NCI-H1417 (cell line): ENCODE measurements around the gene RREB1.
"Not testable (repeated sequence)": the region's sequence is repeated elsewhere in the genome, so short reads cannot be mapped to it uniquely, and the experiment has no call there.

Experiments
- DNase-seq, 3 experiments: peaks; one replicate each; lab custom pipeline; 2025; lab: John Stamatoyannopoulos, UW

RREB1 gene

DNA sequence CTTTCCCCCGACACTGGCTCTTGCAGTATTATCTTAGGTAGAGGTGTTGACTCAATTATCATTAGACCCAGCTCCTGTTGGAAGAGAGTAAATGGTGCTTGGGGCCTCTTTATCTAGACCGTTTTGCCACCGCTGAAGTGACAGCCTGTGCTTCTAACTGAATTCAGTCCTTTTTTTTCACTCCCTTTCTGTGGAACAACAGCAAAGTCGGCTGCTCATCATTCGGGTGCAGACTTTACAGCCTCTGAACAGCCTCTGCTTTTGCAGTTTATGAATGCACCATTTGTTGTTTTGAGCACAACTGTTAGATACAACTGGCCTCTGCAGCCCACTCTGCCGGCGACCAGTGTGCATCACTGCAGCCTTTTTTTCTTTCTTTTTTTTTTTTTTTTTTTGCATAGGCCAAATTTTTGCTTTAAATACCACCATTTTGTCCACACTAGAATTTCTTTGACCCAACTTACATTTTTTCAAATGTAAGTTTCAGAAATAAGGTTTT is 35.8 kb downstream of the RREB1 start:
- no peak for DNase-seq

DNA sequence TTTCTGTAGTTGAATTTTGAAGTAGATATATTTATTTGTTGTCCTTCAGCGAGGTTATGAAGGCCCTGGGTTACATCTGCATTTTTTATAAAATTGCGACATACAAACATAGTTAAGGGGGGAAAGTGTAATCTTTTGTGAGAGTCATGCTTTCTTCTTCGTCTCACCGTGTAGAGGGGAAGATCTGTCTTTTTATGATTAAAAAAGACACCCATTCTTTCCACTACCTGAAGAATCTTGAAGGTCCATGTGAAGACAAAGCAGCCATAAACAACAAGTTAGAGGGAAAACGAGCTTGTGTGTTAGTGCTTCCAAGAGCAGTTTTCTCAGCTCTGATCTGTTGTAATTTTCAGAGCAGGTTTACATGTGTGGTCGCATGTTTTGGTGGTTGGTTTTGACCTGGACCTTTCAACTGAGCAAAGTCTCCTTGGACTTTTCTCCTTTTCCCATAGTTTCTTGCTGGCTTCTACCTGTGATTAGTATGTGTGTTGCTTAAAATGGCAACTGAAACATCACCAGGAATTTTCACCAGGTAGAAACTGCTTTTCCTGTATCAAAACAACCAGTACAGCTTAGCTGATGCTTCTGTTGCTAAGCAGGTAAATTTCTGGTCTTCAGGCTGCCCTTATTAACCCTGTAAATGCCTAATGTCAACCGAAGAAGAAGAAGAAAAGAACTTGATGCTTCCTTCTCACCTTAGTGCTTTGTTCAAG is 37.3 kb downstream of the RREB1 start:
- peak; percentile 42 to 54 (median 53) for DNase-seq

DNA sequence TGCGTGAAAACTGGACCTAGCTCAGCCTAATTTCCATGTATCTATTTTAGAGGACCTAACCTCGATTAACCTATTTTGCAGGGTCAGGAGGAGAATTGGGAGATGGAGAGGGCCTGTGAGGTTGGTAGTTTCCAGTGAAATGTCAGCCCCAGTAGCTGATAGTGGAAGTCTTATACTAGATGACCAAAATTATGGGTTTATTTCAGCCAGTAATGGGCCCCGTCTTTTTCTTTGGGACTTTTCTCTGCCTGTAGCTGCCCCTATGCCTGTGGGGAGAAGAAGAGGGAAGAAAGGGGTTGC is 37.8 kb downstream of the RREB1 start:
- DNase-seq: peak in 1 of 3 experiments; percentile 42

DNA sequence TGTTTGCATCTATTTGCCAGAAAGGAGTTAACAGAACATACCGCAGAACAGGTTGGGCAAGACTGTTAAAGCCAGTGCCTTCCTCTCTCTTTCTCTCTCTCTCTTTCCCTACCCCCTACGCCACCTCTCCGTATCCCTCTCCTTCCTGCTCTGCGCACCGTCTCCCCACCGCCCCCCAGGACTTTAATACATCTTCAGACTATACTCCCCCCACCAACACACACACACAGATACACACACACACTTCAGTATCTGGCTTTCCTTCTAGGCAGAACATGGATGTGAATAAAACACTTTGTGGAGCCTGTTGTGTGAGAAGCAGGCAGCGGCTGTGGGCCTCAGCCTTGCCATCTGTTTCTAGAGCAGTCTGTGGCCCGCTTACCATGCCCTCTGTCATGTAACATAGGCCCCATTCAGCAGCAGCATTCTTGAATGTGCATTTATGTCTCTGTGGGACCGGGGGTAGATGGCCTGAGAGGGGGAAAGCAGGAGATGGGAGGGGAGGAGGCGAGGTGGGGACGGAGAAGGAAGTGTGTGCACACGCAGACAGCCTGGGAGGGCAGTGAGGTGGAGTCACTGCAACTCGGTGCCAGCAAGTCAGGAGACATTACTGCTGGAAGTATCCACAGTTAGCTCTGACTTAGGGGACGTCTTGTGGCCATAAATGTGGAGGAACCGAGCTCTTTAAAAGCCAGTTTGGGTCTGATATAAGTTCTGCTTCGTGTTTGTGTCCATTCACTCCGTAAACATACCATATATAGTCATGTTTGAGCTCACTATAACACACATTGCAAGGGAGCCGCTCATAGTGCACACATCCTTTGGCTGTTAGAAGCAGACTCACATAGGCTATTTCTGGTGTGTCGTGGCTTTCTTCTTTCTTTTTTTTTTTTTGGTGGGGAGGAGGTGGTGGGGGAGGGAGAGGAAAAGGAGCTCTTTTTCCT is 38.4 kb downstream of the RREB1 start:
- DNase-seq: peak in 2 of 3 experiments; percentile 37 to 54

DNA sequence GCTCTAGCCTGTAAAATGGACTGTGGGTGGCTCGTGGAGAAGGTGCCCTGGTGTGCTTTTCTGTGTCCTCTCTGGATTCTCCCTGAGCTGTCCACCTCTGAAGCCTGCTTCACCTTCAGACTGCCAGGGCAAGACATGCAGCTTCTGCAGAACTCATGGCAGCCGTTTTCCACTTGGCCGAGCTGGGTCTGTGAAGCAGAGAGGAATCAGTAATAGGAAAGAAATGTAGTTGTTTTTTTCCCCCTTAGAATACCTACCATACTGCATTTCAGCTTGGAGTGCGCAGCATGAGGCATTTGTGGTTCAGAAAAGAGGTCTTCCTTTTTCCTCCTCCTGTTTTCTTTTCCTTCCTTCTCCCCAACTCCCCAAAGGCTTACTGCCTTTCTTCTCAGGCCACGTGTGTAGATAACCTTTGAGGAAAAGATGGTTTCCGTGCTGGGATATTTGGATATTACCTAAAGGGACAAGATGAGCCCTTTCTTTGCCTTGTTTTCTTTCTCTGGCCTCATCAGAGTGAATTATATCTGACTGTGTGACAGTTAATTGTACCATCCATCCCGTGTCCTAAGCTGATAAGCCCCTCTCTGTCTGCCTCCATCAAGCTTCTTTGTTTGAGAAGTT is 39.4 kb downstream of the RREB1 start:
- peak in 1 of 3 experiments; percentile 21 for DNase-seq

DNA sequence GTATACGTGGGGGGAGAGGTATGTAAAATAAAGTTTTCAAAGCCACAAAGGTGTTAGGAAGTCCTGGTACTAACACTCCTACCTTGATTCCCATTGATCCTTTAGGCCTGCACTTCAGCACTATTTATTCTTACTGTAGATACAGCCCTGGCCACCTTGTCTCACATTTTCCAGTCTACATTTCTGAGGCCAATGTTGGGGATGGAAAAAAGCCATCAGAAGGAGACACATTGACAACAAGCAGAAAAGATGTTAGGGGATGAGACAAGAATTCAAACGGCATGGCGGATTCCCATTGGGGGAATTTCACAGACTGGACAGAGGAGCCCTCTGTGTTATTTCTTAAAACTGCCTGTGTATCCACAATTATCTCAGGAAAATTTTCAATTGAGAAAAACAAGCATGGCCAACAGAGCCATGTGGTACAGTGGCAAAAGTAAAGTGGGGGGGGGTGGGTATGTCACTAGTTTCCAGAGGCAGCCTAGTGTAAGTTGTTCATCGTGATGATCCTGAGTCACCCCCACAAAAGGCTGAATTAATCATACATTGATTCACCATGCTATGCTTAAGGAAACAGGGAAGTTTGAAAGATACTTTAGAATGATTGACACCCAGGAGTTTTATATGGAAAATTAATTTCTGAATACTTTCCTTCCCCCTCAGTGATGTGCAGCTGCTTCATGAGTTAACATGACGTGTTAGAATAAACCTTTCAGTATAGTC is 40.5 kb downstream of the RREB1 start:
- no peak for DNase-seq

DNA sequence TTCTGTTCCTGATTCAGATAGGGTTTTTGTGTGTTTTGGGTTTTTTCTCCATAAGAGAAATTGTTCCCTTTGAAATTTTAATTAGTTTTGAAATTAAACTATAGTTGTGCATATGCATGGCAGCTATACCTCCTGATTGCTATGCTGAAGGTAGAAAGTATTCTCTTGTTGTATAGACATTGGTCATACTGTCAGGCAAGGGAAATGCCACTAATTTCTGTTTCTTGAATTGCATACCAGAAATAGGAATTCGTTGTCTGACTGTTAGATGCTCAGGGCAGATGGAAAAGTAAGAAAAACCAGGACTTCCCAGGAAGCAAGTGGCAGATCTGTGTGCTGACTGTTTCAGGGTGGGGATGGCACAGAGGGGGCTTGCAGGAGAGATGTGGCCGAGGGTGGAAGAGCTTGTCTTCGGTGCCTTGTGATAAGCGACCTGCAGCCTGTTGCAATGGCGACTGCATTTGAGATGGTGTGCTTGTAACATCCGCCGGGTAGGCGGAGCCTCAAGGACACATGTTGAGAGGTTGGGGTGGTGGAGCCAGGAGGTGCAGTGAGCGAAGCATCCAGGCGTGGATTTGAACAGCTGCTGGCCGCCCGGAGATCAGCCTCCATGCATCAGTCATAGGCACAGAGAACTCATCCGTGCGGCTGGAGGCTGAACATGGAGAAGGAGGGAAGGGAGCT is 42.8 kb downstream of the RREB1 start:
- DNase-seq: peak in 1 of 3 experiments; percentile 92

DNA sequence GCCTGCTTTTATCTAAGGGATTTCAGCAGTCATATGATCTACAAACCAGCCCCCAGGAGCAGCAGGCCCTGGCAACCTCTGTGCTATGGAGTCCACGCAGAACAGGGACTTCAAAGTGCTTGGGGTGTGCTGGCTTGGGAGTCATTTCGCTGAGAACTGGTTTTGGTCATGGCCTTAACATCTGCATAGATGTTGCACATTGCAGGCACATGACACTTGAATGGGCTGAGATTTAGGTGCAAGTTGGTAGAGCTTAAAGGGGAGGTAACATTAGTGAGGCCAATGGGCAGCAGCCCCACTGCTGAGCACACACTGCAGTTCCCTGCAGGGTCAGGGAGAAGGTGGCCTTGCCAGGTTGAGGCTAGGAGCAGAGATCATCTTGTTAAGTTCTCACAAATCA is 43.6 kb downstream of the RREB1 start:
- peak in 1 of 3 experiments; percentile 11 for DNase-seq

DNA sequence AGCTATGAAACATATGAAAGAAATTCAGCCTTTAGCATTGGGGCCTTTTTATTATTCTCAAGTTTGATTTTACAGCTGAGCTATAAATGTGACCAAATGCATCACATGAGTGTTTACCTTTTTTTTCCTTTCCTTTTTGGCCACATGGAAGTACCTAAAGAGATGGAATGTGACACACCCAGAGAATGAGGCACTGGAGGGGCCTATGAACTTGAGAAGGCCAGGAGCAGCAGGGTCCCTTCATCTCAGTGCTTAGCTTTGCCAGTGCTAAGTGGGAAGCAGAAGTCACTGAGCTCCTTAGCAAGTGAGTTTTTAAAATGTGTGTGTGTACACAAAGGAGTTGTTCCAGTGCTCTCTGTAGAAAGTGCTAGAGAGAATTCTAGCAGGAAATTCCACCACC is 44.7 kb downstream of the RREB1 start:
- DNase-seq: peak in 1 of 3 experiments; percentile 52

DNA sequence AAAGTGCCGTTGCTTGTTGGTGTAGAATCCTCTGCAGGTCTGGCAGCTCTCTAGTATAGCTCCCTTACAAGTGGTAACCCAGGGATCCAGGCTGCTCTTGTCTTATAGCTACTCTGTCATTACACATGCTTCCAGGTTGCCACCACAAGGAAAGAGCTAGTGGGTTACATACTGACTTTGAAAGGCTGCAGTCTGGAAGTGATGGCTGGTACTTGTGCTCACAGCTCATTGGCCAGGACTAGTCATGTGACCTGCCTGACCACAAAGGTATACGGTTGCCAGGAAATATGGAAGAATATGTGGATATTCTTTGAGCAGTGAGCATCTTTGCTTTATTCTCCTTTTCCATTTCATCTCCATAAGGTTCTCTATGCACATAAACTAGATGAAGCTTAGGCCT is 46.0 kb downstream of the RREB1 start:
- DNase-seq: peak in 1 of 3 experiments; percentile 18

DNA sequence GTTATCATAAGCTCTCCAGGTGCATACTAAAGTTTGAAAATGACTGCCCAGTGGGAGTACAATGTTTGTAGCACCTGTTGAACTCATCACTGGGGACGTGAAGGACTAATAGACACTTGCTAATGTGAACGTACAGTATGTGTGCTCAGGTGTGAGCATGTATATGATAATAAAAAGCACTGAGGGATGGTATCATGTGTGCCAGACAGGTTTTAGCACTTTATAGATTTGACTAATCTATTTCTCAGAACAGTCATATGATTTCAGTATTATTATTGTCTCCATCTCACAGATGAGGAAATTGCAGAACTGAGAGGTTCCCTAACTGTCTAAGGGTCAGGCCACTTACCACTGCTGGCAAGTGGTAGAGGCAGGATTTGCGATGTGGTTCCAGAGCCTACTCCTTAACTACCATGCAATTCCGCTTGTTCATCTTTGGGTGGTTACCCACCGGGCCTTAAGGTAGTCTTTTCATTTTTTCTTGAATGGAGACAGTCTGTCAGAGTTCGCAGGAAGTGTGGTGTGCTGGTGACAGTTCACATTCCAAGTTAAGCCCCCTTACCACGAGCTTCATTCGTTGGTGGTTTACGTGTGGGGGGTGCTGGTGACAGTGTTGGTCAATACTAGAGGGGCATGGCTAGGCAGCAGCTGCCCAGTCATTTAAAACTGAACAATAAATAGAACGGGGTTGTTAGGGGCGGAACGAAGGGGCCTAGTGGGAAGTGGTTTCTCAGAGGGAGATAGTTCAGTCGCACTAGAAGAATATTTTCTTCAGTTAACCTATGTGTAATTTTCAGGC is 46.8 kb downstream of the RREB1 start:
- no peak for DNase-seq

DNA sequence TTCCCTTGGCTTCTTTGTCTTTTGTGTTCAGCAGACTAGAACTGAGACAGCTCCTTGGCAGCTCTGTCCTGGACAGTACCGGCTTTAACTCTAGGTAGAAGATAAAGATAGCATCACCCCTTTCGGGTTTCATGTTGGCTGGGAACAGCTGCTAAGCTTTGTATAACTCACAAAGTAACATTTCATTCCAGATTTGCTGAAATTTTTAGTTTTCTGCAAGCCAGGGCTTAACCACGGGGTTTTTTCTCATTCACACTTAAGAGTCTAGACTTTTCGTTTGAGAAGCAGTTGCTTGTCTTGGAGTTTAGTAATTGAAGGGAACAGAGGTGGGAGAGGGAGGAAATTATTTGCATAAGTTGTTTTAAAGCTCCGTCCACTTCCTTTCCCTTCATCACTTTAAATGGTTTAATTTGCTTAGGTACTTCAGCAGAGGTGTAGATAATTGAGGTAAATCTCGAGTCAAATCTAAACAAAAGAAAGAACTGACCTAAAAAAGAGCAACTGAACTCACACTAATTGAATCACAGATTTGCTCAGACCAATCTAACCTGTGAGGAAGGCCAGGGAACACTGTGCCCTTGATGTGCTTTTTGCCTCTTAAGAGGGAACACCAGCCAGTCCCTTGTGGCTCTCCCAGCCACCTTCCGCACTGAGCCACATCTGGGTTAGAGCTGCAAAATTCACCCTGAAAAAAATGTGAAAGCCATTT is 48.3 kb downstream of the RREB1 start:
- DNase-seq: peak in 1 of 3 experiments; percentile 36

DNA sequence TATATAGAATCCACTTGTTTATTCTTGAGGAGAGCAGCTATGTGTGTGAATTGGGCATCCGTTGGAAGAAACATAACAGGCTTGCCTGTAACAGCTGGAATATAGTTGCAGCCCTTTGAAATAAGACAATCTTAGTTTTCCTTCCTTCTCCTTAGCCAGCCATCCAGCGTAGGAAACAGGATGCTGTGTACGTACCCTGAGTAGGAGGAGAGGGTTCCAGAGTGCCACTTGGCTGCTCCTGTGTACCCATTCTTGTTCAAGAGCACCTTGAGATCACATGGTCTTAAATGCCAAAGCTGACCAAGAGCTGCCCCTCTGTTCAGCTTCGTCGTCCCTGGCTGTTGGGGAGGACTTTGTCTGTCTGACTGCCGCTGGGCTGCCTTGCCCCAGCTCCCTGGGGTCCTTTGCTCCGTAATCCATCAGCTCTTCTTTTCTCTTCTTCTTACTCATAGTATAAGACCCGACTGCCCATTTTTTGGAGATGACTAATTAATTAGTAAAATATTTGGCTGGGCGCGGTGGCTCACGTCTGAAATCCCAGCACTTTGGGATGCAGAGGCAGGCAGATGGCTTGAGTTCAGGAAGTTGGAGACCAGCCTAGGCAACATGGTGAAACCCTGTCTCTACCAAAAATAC is 49.0 kb downstream of the RREB1 start:
- no peak for DNase-seq

DNA sequence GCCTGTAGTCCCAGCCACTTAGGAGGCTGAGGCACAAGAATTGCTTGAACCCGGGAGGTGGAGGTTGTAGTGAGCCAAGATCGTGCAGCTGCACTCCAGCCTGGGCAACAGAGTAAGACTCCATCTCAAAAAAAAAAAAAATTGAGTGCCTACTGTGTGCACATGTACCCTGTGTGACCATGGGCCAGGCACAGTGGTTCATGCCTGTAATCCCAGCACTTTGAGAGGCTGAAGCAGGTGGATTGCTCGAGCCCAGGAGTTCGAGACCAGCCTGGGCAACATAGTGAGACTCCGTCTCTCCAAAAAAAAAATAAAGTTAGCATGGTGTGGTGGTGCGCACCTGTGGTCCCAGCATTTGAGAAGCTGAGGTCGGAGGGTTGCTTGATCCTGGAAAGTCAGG is 49.5 kb downstream of the RREB1 start:
- DNase-seq: not testable (repeated sequence)

DNA sequence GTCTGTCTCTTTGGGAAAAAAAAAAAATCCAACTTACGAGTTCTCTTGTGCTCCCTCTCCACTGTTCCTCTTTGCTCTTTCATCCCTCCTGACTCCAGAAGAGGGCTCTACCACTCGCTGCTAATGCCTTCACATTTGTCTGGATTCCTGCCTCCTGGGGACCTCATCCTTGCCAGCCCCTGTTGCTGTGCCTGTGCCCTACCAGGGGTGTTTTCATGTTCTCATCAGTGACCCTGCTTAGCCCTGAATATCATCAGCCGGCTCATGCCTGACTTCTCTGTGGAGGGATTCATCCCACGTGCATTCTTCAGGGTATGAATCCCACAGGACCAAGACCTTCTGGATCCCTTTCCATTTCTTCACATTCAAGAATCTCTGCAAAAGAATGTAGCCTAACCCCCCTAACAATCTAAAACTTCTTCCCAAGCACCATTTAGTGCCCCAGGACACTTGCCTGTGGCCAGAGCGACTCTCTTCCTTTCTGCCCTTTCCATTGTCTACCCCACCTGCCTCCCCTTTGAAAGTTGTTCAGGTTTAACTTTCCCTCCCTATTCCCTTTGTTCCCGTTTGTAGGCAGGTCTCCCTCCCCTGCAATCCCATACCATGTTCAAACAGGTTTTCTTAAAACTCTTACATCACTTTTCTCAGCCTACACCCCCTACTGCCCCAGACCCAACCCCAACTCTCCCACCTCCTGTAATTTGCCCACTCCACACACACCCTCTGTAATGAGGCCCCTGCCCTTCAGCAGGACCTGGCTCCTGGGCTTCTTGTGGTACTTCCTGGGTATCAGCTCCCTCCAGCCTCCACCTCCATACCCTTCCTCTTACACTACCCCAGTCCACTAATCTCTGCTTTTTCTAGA is 50.2 kb downstream of the RREB1 start:
- DNase-seq: no peak

DNA sequence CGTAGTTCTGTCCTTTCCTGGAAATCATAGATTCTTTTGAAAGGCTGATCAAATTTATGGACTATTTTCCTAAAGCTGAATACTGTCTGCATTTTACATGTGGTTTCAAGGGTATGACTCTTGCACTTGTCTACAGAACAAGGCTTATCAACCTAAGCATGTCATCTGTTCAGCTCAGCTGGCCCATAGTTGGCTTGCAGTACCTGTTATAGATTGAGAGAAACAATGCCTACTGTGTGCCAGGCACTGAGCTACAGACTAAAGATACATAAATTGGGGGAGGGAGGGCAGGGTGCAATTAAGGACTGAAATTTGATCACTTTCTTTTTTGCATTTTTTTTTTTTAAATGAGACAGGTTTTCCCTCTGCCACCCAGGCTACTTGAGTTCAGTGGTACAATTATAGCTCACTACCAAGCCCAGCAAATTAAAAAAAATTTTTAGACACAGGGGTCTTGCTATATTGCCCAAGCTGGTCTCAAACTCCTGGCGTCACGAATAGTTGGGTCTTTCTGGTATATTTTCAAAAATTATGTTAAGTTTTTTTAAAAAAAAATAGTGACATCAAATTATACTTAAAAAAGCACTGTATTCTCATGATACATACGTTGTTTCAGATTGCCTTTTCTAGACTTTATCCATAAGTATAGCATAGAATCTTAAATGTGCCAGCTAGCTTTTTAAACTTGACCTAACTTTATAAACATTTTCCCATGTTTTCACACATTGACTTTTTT is 52.2 kb downstream of the RREB1 start:
- DNase-seq: no peak

DNA sequence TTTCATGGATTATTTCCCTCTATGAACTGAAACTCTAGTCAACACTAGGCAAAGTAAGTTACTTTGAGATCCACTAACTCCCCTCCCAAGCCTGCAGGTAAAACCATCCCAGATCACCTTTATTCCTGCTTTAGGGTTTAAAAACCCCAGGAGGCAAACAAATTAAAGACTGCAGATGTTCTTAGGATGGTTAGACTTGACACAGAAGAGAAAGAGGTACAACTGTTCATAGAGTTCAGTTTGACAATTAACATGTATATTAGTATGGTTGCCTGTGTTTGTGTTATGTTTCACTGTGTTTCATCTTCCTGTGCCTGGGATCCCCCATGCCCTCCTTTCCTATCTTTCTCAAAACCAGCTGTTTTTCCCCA is 53.5 kb downstream of the RREB1 start:
- no peak for DNase-seq

DNA sequence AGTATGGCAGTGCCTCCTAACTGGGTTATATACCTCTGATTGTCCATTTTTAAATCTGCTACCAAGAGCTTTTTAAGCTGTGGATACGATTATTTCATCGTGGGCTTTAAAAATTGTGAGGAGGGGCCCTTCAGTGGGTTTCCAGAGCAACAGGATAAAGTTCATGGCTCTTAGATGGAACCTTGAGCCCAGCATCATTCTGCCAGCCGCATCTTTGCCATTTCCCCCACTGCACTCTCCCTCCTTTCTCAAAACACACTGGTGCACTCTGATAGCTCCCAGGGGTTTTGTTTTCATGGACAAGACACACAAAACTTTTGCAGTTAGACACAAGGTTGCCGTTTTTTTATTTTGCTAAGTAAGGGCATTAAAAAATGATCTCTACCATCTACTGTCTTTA is 54.1 kb downstream of the RREB1 start:
- DNase-seq: no peak
